Measurements from ENCODE around the gene ADCK2. TPM values are rescaled to one million over a fixed set of nuclear protein-coding genes. Genes with fewer than 3 reads are reported as not detected.
"Not testable (repeated sequence)": the region's sequence is repeated elsewhere in the genome, so short reads cannot be mapped to it uniquely, and the experiment has no call there.

Gene ADCK2
- total RNA-seq, 1 experiment from 2014 or later = 26.3 TPM

DNA sequence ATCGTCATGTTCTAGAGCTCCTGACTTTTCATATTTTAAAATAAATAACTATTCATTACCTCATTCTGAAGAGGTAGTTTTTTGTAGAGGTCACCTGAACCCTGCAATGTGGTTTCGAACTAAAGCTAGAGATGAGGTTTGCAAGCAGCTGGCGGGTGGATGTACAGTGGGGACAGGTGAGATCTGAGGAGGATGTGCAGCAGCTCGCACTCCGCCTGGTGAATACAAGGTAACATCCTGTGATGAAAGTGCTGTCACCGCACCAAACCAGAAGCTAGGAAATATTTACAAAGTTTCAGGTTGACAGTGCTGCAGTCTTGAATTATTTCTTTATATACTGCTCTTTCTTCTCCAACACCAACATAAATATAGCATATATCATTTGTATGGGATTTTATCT is 50.3 kb downstream of the ADCK2 start:
- DNase-seq (ENCODE audit: low spot score) = no peak
- in situ Hi-C loops (cut with HindIII; ENCODE audit: low sequenced_read_pairs) = no loop called here

DNA sequence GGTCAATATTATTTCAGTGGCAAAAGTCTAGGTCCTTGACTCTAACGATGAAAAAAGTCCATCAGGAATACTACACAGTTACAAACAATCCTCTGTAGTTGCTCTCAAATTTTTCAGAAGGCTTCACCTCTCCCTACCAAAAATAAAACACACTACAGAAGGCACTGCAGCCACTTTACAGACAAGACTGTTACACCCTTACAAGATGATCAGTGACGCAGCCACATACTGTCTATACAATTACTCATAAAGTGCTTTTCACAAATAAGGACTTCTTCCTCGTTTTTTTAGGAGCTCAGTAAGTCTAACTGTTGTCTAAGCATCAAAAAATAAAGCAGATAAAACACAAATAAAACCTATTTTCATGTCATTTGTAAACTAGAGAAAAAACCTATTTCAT is 50.8 kb downstream of the ADCK2 start:
- no peak for DNase-seq (ENCODE audit: low spot score)
- in situ Hi-C loops (cut with HindIII; ENCODE audit: low sequenced_read_pairs) = no loop called here

DNA sequence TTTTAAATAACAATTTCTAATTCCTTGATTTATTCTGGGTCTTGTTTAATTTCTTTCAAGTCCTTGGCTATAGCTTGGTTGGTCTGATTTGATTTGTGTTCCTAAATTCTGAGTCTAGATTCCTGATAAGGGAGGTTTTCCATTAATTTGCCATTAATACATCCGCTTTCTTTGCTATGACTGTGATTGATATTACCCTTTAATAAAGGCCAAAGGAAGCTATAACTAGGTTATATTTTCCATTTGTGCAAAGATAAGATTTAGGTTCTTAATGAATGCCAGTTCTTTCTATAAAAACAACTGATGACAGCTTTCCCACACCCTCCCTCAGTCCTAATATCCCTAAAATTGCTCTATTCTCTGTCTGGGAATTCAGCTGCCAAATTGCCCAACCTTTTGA is 52.0 kb downstream of the ADCK2 start:
- in situ Hi-C loops (cut with HindIII; ENCODE audit: low sequenced_read_pairs) = no loop called here
- DNase-seq (ENCODE audit: low spot score) = no peak

DNA sequence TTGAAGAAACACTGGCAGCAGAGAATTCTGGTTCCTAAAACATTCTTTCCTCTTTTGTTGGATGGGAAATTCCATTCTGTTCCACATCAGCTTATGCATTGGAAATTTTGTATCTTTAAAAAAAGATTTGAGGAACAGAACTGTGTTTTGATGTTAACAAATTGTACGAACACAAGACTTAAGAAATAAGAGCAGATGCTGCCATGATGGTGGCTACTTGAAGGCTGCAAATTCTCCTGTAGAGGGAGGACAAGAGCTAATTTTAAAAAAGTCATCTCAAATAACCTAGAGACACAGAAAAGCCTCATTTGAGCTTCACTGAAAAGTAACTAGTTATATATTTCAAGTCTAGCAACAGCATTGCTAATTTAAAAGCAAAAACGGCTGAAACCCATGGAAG is 53.5 kb downstream of the ADCK2 start:
- peak; percentile 43 for DNase-seq (ENCODE audit: low spot score)
- in situ Hi-C loops (cut with HindIII; ENCODE audit: low sequenced_read_pairs) = no loop called here

DNA sequence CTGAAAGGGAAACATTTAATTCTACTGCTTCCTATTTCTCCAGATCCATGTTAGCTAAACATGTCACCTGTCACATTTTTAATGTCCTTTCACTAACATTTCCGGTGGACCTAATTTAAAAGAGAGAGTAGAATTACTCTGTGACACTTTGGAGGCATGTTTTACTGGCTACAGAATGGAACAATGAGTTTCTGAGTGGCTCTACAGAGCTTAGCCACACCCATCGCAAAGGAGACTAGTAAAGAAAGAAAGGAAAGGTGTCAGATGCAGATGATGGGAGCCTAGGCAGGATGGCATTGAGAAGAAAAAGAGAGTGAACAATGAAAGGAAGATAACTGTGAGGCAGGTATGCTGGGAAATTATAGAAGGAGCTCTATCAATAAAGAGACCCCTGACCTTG is 59.7 kb downstream of the ADCK2 start:
- in situ Hi-C loops (cut with HindIII; ENCODE audit: low sequenced_read_pairs) = no loop called here

DNA sequence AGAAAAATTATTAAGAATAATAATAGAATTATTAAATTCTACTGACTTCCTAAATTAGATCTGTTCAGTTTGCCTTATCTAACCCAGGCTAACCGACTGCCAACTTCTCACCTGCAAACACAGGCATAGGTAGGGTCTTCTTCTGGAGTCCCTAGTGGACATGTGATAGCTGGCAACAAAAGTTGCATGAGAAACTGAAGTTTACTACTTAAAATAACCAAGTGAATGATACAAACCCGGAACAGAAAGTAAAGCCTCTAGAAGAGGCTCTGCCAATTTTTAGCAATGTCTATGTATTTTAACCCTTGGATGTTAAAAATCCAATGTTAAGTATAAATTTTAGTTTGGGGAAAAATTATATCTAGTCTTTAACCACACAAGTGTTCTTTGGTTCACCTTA is 61.4 kb downstream of the ADCK2 start:
- DNase-seq (ENCODE audit: low spot score) = no peak
- in situ Hi-C loops (cut with HindIII; ENCODE audit: low sequenced_read_pairs) = no loop called here

More for the DNA sequence above, 59.7 kb downstream of the ADCK2 start:
- DNase-seq (ENCODE audit: low spot score) = no peak

DNA sequence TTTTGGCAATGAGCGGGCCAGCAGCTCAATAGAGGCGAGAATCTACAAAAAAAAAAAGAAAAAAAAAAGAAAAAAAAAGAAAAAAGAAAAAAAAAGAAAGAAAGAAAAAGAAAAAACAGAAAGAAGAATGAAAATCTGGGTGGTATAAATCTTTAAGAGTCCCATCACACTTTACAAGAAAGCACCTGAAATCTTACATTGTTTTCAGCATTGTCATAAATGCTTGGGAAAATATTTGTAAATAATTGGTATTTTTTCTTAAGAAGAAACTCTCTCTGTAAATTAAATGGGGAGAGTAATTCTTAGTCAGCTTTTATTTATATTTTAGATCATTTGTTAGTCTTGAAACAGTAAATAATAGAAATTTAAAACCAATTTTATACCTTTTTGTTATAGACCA is 62.0 kb downstream of the ADCK2 start:
- DNase-seq (ENCODE audit: low spot score) = no peak
- in situ Hi-C loops (cut with HindIII; ENCODE audit: low sequenced_read_pairs) = no loop called here

DNA sequence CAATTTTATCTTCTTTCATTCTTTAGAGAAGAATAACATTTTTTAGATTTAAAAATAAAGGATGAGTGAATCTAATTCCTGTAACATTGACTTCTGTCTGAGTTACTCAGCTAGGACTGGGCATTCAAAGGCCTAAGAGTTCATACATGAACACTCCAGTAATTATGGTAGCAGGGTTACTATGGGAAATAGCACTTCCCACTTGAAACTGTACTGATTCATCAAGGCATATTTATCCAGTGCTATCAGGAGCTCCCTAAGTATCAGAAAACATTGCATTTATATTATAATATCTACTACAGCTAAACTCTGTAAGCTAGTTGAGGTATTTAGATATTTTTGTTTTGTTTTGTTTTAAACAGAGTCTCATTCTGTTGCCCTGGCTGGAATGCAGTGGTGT is 65.5 kb downstream of the ADCK2 start:
- in situ Hi-C loops (cut with HindIII; ENCODE audit: low sequenced_read_pairs) = no loop called here
- DNase-seq (ENCODE audit: low spot score) = no peak

DNA sequence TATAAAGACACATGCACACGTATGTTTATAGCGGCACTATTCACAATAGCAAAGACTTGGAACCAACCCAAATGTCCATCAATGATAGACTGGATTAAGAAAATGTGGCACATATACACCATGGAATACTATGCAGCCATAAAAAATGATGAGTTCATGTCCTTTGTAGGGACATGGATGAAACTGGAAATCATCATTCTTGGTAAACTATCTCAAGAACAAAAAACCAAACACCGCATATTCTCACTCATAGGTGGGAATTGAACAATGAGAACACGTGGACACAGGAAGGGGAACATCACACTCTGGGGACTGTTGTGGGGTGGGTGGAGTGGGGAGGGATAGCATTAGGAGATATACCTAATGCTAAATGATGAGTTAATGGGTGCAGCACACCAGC is 70.5 kb downstream of the ADCK2 start:
- DNase-seq (ENCODE audit: low spot score); in situ Hi-C loops (cut with HindIII; ENCODE audit: low sequenced_read_pairs): not testable (repeated sequence)

DNA sequence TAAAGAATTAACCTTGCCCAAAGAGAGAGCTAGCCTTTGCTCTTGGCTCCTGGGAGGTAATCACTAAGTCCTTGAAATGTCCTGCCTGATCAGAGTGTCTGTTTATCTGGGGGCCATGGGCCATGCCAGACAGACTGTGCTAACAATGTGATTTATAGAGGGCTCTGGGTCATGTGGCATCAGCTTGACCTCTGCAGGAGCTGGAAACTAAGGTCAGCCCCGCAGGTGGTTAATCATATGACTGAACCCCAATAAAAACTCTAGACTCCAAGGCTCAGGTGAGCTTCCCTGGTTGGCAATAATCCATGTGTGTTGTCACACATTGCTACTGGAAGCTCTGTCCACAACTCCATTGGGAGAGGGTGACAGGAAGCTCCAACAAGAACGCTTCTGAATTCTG is 71.3 kb downstream of the ADCK2 start:
- in situ Hi-C loops (cut with HindIII; ENCODE audit: low sequenced_read_pairs) = no loop called here
- DNase-seq (ENCODE audit: low spot score) = no peak

Other genes with a start within 250 kb of the ADCK2 start
- gene MKRN1, start 193.4 kb upstream of the ADCK2 start, total RNA-seq (2014; rRNA removed; shearing (Covaris generic)) = 54.2 and 81.9 TPM in 2 replicates
- gene DENND2A, start 32.1 kb upstream of the ADCK2 start, total RNA-seq (2014; rRNA removed; shearing (Covaris generic)) = 7.9 and 13.4 TPM in 2 replicates
- 240 and 476 TPM in 2 replicates for gene NDUFB2, start 23.8 kb downstream of the ADCK2 start, total RNA-seq (2014; rRNA removed; shearing (Covaris generic))

Data from G401 (cell line).